Heart left ventricle (tissue), 16 donors: ENCODE results near the gene CAMKMT. TPM values are rescaled to one million over a fixed set of nuclear protein-coding genes. Genes with fewer than 3 reads are reported as not detected.

Source experiments
- ATAC-seq, 4 donors: fragments of 200-7000 bp; cut with Tn5 transposase; one replicate each; pipeline ENCODE4 v1.9.1; 2020 to 2022; ENCODE audit warnings: moderate library complexity in 4 of 4, mild to moderate bottlenecking in 3 of 4, moderate number of reproducible peaks in 1 of 4
- DNase-seq, 5 donors: peaks; one replicate each; pipeline ENCODE4 v3.0.0-alpha.2; 2020
- H3K27ac ChIP-seq, 12 donors: fragments of 200-600 bp; sonication (generic) in 4 of 12; one replicate each; pipeline versions ENCODE4 v1.5.0 to v1.8.0; 2016 to 2022; ENCODE audit warnings: mild to moderate bottlenecking in 2 of 12
- H3K27me3 ChIP-seq, 9 donors: fragments of 200-600 bp; sonication (generic) in 2 of 9; one replicate each; pipeline versions ENCODE4 v1.5.1 to v1.8.0; 2016 to 2022; ENCODE audit warnings: mild to moderate bottlenecking in 3 of 9
- H3K36me3 ChIP-seq, 9 donors: fragments of 200-600 bp; sonication (generic) in 2 of 9; one replicate each; pipeline versions ENCODE4 v1.5.0 to v1.8.0; 2018 to 2022; ENCODE audit warnings: mild to moderate bottlenecking in 2 of 9
- H3K4me1 ChIP-seq, 12 donors: fragments of 200-600 bp; sonication (generic) in 4 of 12; one replicate each; pipeline versions ENCODE4 v1.5.0 to v1.8.0; 2016 to 2022; ENCODE audit warnings: mild to moderate bottlenecking in 3 of 12
- H3K4me3 ChIP-seq, 12 donors: fragments of 200-600 bp; sonication (generic) in 4 of 12; one replicate each; pipeline versions ENCODE4 v1.5.0 to v1.8.0; 2017 to 2022; ENCODE audit warnings: mild to moderate bottlenecking in 9 of 12, moderate library complexity in 4 of 12
- H3K9me3 ChIP-seq, 12 donors: fragments of 200-600 bp; sonication (generic) in 4 of 12; one replicate each; pipeline versions ENCODE4 v1.5.0 to v1.8.0; 2016 to 2022; ENCODE audit warnings: mild to moderate bottlenecking in 1 of 12
- POLR2A ChIP-seq, 2 donors: fragments of 450-650 bp; IDR thresholded peaks; one replicate each; pipeline ENCODE4 v1.6.1; 2017; ENCODE audit warnings: antibody characterized with exemption in 2 of 2, mild to moderate bottlenecking in 2 of 2, moderate library complexity in 2 of 2
- WGBS, 4 donors: extraction: QIAGEN DNeasy Blood & Tissue Kit in 2 of 4; methylation state at CpG; one replicate each; pipeline versions ENCODE4 v1.1.5 to v1.1.7; 2013 to 2018; 5-methylcytosine and 5-hydroxymethylcytosine counted together
- intact Hi-C, 10 donors: fragments of 100-400 bp; cut with DNase I; formaldehyde crosslinking; loops; one replicate each; pipeline versions ENCODE4 v1.11.1 to v1.14.2; 2022
- long read RNA-seq, 3 donors: library from polyadenylated mRNA; unstranded; transcript quantifications; one replicate each; pipeline ENCODE4 v2.0.0, GENCODE V29; 2020 to 2021
- polyA plus RNA-seq, 2 donors: library from polyadenylated mRNA; stranded (reverse); fragments of 200-250 nt; gene quantifications; one replicate each; pipeline ENCODE4 v1.2.3, GENCODE V29; 2013
- total RNA-seq, 9 donors: library from RNA; depleted of rRNA in 2 of 9; stranded (reverse); fragments of >200 nt in 2 of 9; fragmentation: NEBNext Ultra II Directional in 3 of 9; extraction: Animal tissue kit (Norgen Biotek cat#: 25700) in 3 of 9; gene quantifications; one replicate each; pipeline versions ENCODE4 v1.1.0 to v1.2.4, GENCODE V29; 2016 to 2023
- TF ChIP-seq, protein P1 (sequence below), 12 donors: fragments of 200-600 bp; sonication (generic) in 4 of 12; IDR thresholded peaks; one replicate each; pipeline versions ENCODE4 v1.5.0 to v1.8.0; 2018 to 2022; ENCODE audit warnings: antibody characterized with exemption in 12 of 12, mild to moderate bottlenecking in 5 of 12
- donor health status: ischemic (EF 13 %, LVEDD 7.1; RV severe dilation, severe dysfunction).
- donor health status: healthy with polysubstance abuse.
- donor health status: DM: no; HTN: yes; CAD: no.
- donor health status: DM: no; HTN: no; CAD: no.
- donor health status: ischemic (EF 25% LVEDD 6.9; RV normal size, moderate dysfunction).
- donor health status: ischemic (EF 25% LVEDD 5.7; RV mildly dilated, moderate dysfunction).
- donor health status: healthy.
- donor health status: DM: yes; HTN: yes; CAD: no.
- donor health status: ischemic (EF 35%, LVEDD 5.7; RV mildly dilated, moderate dysfunction).
- donor health status: nonischemic (EF 11% LVEDD 7.7; RV severe dilation, severe dysfunction).
- donor health status: DM: yes; HTN: yes; CAD: no.
- donor health status: PGD.
- donor health status: ischemic (EF 29% LVEDD 5.4; RV normal size, mild dysfunction).
- donor health status: nonischemic (EF 23%, LVEDD 6.1; RV moderate dilation, normal function).

The CAMKMT gene
- total RNA-seq (10 to 100 TPM in 1 of 9 donors, 1 to 10 TPM in 8; 2.5 to 10.1 (median 4.3) TPM), polyA plus RNA-seq (1 to 10 TPM; 4.4 to 6.8 TPM)
- long read RNA-seq, donor 1, partial matches to known transcripts, result 0 of 1 reads
- long read RNA-seq, donor 1, other reads (novel, unspliced or antisense), result 1 of 1 reads
- long read RNA-seq, donor 2, partial matches to known transcripts, result 0 of 2 reads
- long read RNA-seq, donor 2, other reads (novel, unspliced or antisense), result 2 of 2 reads
- long read RNA-seq, donor 3, partial matches to known transcripts, result 0 of 2 reads
- long read RNA-seq, donor 3, other reads (novel, unspliced or antisense), result 1 of 2 reads

DNA sequence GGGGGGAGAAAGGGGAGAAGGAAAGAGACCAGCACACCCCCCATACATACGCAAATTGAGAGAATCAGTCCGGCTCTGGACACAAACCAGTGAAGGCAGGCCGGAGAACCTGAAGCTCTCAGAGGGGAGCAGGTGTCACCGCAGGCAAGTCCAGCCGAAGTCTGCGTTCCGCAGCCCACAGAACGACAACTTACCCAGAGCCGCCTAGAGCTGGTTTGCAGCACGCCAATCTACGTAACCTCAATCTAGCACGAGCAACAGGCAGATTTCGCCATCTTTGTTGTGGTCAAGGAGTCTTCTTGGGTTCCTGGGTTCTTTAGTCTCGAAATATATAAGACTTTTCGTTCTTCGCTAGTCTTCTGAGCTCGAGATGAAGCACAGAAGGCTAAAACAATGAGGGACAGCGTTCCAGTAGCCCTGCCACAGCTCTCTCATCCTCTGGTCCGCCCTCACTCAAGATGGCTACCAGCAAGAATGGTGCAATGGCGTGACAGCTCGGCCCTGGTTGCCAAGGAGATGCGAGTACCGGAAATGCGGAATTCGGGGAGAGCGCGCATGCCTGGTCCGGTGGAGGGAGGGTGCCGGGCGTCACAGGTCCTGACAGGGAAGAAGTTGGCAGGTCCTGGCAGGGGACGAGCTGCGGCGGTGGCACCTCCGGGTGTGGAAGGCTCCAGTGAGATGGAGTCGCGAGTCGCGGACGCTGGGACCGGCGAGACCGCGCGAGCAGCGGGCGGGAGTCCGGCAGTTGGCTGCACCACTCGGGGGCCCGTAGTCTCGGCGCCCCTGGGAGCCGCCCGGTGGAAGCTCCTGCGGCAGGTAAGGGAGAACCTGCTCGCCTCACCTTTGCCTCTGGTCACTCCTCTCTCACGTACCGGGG, at the start of gene CAMKMT, which contains the start of gene PREPL:
CAMKMT (plus strand) TSS at position 618 of the 877 bp plus-strand sequence.
PREPL (minus strand) TSS at position 165 of the 877 bp plus-strand sequence. CDS start 15,152 bp downstream, outside the sequence.
- ATAC-seq (peak; percentile 96 to 98 (median 96)), DNase-seq (peak; percentile 98 to 99 (median 99))
- H3K4me1 ChIP-seq, result peaks cover 0 to 45% (median 32%) of the 10 kb centered on the region in 12 donors
- no peaks in the 10 kb centered on the region for H3K27me3 ChIP-seq
- 0 to 1% (median 0%) methylated on average over 34 to 57 of the region's 57 CpGs for WGBS, 4 donors
- H3K36me3 ChIP-seq, result no peaks in the 10 kb centered on the region
- TF ChIP-seq, protein P1, sequence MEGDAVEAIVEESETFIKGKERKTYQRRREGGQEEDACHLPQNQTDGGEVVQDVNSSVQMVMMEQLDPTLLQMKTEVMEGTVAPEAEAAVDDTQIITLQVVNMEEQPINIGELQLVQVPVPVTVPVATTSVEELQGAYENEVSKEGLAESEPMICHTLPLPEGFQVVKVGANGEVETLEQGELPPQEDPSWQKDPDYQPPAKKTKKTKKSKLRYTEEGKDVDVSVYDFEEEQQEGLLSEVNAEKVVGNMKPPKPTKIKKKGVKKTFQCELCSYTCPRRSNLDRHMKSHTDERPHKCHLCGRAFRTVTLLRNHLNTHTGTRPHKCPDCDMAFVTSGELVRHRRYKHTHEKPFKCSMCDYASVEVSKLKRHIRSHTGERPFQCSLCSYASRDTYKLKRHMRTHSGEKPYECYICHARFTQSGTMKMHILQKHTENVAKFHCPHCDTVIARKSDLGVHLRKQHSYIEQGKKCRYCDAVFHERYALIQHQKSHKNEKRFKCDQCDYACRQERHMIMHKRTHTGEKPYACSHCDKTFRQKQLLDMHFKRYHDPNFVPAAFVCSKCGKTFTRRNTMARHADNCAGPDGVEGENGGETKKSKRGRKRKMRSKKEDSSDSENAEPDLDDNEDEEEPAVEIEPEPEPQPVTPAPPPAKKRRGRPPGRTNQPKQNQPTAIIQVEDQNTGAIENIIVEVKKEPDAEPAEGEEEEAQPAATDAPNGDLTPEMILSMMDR (IDR thresholded peaks at IDR 0.05), result no peak
- TF ChIP-seq POLR2A (IDR thresholded peaks at IDR 0.05), result peak in 1 of 2 donors; percentile 50
- peak within 1 kb of the TSS; percentile 89 to 99 (median 96) for H3K27ac ChIP-seq
- intact Hi-C loops, result loop anchor here in 3 of 10 donors (1.0 to 10.0 kb wide), 5 partner anchors 193 to 364 kb away; partner anchors contain the start of genes PPM1B (in 3 of the 3) and LRPPRC (in 1 of the 3)
- peak within 1 kb of the TSS; percentile 60 to 97 (median 89) for H3K4me3 ChIP-seq
- H3K9me3 ChIP-seq, result no peaks in the 10 kb centered on the region

DNA sequence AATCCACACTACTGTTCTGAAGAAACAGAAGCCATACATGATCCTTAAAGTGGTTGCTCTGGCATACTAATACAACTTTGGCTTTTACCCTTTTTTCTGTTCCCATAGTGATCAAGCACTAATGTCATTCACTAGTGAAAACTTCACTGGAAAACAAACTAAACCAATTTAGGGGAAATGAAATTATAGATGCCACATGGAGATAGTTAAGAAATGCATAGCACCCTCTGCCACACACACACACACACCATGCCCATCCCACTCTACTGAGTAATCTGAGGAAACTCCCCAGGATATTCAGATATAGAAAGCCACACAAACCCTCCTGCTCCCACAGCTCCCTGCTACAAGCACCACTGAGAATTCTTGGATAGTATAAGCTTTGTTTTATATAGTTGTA, 47.4 kb upstream of the CAMKMT start:
- ATAC-seq, result no peak
- intact Hi-C loops, result no loop called here
- H3K36me3 ChIP-seq, result peaks cover 0 to 93% (median 48%) of the 10 kb centered on the region in 9 donors

DNA sequence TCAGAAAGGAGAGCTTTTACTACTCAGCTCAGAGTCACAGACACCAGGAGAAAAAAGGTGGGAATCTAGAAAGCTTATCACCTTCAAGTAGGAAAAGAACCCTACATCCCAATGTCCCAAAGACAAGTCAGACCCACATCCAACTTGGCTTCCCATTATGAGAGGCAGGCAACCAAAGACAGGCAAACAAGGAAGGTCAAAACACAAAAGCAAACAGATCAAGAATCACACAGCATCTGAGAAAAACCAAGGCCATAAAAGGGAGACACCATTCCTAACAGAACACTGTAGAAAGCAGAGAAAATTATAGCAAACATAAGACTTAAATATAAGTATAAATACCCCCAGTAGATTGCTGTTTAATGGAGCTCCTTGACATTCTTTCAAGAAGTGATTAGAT, 45.8 kb upstream of the CAMKMT start:
- intact Hi-C loops, result no loop called here
- Histone ChIP-seq H3K4me3 (no peak overlapping the region), H3K9me3 (peaks cover 0 to 15% (median 9%) of the 10 kb centered on the region in 12 donors), H3K27ac (no peak overlapping the region), H3K27me3 (no peaks in the 10 kb centered on the region), H3K36me3 (peaks cover 0 to 96% (median 64%) of the 10 kb centered on the region in 9 donors), H3K4me1 (no peaks in the 10 kb centered on the region)
- TF ChIP-seq, protein P1 (IDR thresholded peaks at IDR 0.05), result no peak
- TF ChIP-seq POLR2A (IDR thresholded peaks at IDR 0.05), result no peak
- DNase-seq, result no peak
- no peak for ATAC-seq

More for the DNA sequence above, 47.4 kb upstream of the CAMKMT start:
- TF ChIP-seq POLR2A (IDR thresholded peaks at IDR 0.05), result no peak
- TF ChIP-seq, protein P1 (IDR thresholded peaks at IDR 0.05), result no peak
- no peak for DNase-seq
- no peaks in the 10 kb centered on the region for H3K4me1 ChIP-seq
- no peak overlapping the region for H3K27ac ChIP-seq
- H3K9me3 ChIP-seq, result peaks cover 0 to 30% (median 21%) of the 10 kb centered on the region in 12 donors
- H3K4me3 ChIP-seq, result no peak overlapping the region
- H3K27me3 ChIP-seq, result no peaks in the 10 kb centered on the region

DNA sequence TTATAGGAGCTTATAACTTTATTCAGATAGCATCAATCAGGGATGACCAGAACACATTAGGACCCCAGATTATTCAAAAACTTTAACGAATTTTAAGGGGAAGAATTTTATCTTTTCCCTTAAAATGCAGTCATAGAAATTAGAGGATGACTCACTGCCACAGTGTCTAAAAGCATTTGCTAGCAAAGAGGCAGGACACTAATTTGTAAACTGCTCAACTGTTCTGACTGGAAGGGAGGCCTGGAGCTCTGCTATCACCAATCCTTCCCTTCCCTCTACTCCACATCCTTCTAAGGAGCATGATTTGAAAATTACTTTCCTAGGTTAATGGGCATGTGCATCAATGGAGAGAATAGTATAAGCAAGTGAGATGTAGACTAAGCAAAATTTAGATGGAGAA, 40.9 kb upstream of the CAMKMT start:
- Histone ChIP-seq H3K4me1 (peaks cover 0 to 14% (median 6%) of the 10 kb centered on the region in 12 donors), H3K36me3 (peaks cover 0 to 96% (median 85%) of the 10 kb centered on the region in 9 donors)

More for the DNA sequence above, 40.9 kb upstream of the CAMKMT start:
- intact Hi-C loops, result loop anchor here in 2 of 10 donors (10.0 kb wide), 2 partner anchors 76 to 236 kb away; no protein-coding TSS in a partner anchor
- no peaks in the 10 kb centered on the region for H3K27me3 ChIP-seq
- DNase-seq, result no peak
- TF ChIP-seq, protein P1 (IDR thresholded peaks at IDR 0.05), result no peak
- TF ChIP-seq POLR2A (IDR thresholded peaks at IDR 0.05), result no peak
- H3K4me3 ChIP-seq, result no peak overlapping the region
- no peak for ATAC-seq
- no peaks in the 10 kb centered on the region for H3K9me3 ChIP-seq
- 76 to 80% (median 79%) methylated on average over 1 of the region's 1 CpG for WGBS, 4 donors
- H3K27ac ChIP-seq, result no peak overlapping the region
